IPS-15b (cell line): ENCODE data around the gene MRPS22.

Experiments used
- H3K27me3 ChIP-seq: one replicate; pipeline ENCODE4 v1.6.1; 2013; ENCODE audit warnings: low read length; ENCODE audit not compliant: control insufficient read depth, insufficient read depth
- H3K36me3 ChIP-seq: one replicate; pipeline ENCODE4 v1.6.1; 2013; ENCODE audit warnings: low read length; ENCODE audit not compliant: control insufficient read depth, insufficient read depth
- H3K4me1 ChIP-seq: one replicate; pipeline ENCODE4 v1.6.1; 2013; ENCODE audit warnings: mild to moderate bottlenecking, low read length; ENCODE audit not compliant: control insufficient read depth, insufficient read depth
- H3K4me3 ChIP-seq: one replicate; pipeline ENCODE4 v1.5.1; 2013; ENCODE audit warnings: low read depth, low read length
- H3K9ac ChIP-seq: one replicate; pipeline ENCODE4 v1.6.1; 2013; ENCODE audit warnings: low read depth, mild to moderate bottlenecking, low read length
- H3K9me3 ChIP-seq: one replicate; pipeline ENCODE4 v1.6.1; 2013; ENCODE audit warnings: mild to moderate bottlenecking, low read length; ENCODE audit not compliant: control insufficient read depth, insufficient read depth

MRPS22 gene

GRCh38 chr3:139313921-139314320, 29.9 kb upstream of the MRPS22 start:
- no peaks in the 10 kb centered on the region for H3K4me1 ChIP-seq
- H3K9ac ChIP-seq: no peak overlapping the region
- H3K9me3 ChIP-seq: no peaks in the 10 kb centered on the region
- H3K36me3 ChIP-seq: no peaks in the 10 kb centered on the region
- peaks cover 3% of the 10 kb centered on the region for H3K27me3 ChIP-seq
- no peak overlapping the region for H3K4me3 ChIP-seq

GRCh38 chr3:139317215-139317614, 26.6 kb upstream of the MRPS22 start:
- no peak overlapping the region for H3K9ac ChIP-seq
- H3K9me3 ChIP-seq: no peaks in the 10 kb centered on the region
- H3K27me3 ChIP-seq: peaks cover 3% of the 10 kb centered on the region
- H3K4me1 ChIP-seq: no peaks in the 10 kb centered on the region
- no peak overlapping the region for H3K4me3 ChIP-seq
- no peaks in the 10 kb centered on the region for H3K36me3 ChIP-seq

- Histone ChIP-seq H3K4me1 (no peaks in the 10 kb centered on the region), H3K9ac (no peak overlapping the region), H3K4me3 (no peak overlapping the region), H3K9me3 (no peaks in the 10 kb centered on the region), H3K27me3 (peaks cover 3% of the 10 kb centered on the region), H3K36me3 (no peaks in the 10 kb centered on the region)
Measured at GRCh38 chr3:139317660-139318430, 26.0 kb upstream of the MRPS22 start.

- H3K27me3 ChIP-seq: peaks cover 3% of the 10 kb centered on the region
- H3K9me3 ChIP-seq: no peaks in the 10 kb centered on the region
- H3K9ac ChIP-seq: no peak overlapping the region
- H3K36me3 ChIP-seq: no peaks in the 10 kb centered on the region
- no peak overlapping the region for H3K4me3 ChIP-seq
- no peaks in the 10 kb centered on the region for H3K4me1 ChIP-seq
Measured at GRCh38 chr3:139318431-139318816, 25.4 kb upstream of the MRPS22 start.

DNA sequence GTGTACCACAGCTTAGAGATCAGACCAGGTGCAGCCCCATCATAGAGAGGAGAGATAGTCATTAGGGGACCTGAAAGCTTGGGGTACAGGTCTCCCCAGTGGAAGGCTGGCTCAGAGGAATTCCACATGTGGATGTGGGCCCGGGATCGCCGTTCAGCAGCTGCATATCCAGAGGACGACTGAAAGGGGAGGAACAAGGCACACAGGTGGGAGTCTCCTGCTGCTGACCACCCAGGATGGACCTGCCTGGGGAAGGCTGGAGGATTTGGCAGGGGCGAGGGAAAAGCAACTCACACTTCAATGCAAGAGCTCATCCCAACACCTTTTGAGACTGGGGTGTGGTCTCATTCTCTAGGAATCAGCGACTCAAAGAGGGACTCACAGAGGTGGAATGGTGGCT, 25.0 kb upstream of the MRPS22 start:
- no peaks in the 10 kb centered on the region for H3K36me3 ChIP-seq

GRCh38 chr3:139319428-139320402, 24.1 kb upstream of the MRPS22 start:
- Histone ChIP-seq H3K36me3 (peaks cover 5% of the 10 kb centered on the region), H3K27me3 (peaks cover 5% of the 10 kb centered on the region), H3K9me3 (no peaks in the 10 kb centered on the region), H3K9ac (no peak overlapping the region), H3K4me1 (no peaks in the 10 kb centered on the region), H3K4me3 (no peak overlapping the region)

More for the DNA sequence above, 25.0 kb upstream of the MRPS22 start:
- Histone ChIP-seq H3K27me3 (peaks cover 3% of the 10 kb centered on the region), H3K9me3 (no peaks in the 10 kb centered on the region), H3K4me3 (no peak overlapping the region), H3K4me1 (no peaks in the 10 kb centered on the region), H3K9ac (no peak overlapping the region)

- no peaks in the 10 kb centered on the region for H3K4me1 ChIP-seq
- H3K27me3 ChIP-seq: peaks cover 2% of the 10 kb centered on the region
- H3K9ac ChIP-seq: no peak overlapping the region
- H3K36me3 ChIP-seq: peaks cover 5% of the 10 kb centered on the region
- H3K9me3 ChIP-seq: no peaks in the 10 kb centered on the region
- no peak overlapping the region for H3K4me3 ChIP-seq
Measured at GRCh38 chr3:139320551-139321309, 23.1 kb upstream of the MRPS22 start.

DNA sequence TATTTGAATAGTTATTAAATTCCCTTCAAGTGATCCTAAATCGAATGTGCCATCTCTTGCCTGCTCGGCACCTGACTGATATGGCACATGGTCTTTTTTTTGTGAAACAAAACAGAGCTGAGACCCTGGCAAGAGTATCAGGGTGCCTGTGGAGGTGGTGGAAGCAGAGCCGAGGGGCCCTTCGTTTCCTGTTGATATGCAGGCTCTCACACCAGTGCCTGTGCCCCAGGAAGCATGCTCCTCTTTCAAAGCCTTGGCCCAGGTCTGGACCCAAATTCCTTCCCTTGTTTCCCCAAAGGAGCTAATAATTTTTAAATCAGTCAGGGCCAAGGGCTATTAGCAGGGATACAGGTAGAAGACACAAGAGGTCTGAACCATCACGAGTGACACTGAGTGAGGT, 21.5 kb upstream of the MRPS22 start:
- Histone ChIP-seq H3K27me3 (peaks cover 2% of the 10 kb centered on the region), H3K4me3 (no peak overlapping the region), H3K36me3 (peaks cover 5% of the 10 kb centered on the region), H3K9ac (no peak overlapping the region), H3K9me3 (no peaks in the 10 kb centered on the region), H3K4me1 (no peaks in the 10 kb centered on the region)

DNA sequence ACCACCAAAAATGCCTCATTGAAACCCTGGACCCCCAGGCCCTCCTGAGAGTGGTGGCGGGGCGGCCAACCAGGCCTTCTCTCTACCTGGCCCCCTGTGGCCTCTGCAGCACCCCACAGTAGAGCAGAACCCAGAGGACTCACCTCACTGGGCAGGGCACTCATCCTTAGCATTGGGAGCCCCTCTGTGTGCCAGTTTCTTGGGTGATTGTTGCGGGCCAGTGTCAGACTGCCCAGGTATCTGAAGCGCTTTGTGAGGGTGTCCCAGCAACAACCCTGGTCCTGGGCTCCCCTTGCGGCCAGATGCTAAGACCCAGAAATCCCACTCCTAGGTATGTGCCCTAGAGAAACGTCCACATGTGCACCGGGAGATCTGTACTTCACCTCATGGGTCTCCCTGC, 20.7 kb upstream of the MRPS22 start:
- Histone ChIP-seq H3K9ac (no peak overlapping the region), H3K9me3 (no peaks in the 10 kb centered on the region), H3K27me3 (peaks cover 4% of the 10 kb centered on the region), H3K4me1 (no peaks in the 10 kb centered on the region), H3K4me3 (no peak overlapping the region), H3K36me3 (peaks cover 5% of the 10 kb centered on the region)

GRCh38 chr3:139324456-139324855, 19.4 kb upstream of the MRPS22 start:
- Histone ChIP-seq H3K9me3 (no peaks in the 10 kb centered on the region), H3K27me3 (peaks cover 14% of the 10 kb centered on the region), H3K9ac (no peak overlapping the region), H3K36me3 (peaks cover 5% of the 10 kb centered on the region), H3K4me1 (no peaks in the 10 kb centered on the region), H3K4me3 (no peak overlapping the region)

DNA sequence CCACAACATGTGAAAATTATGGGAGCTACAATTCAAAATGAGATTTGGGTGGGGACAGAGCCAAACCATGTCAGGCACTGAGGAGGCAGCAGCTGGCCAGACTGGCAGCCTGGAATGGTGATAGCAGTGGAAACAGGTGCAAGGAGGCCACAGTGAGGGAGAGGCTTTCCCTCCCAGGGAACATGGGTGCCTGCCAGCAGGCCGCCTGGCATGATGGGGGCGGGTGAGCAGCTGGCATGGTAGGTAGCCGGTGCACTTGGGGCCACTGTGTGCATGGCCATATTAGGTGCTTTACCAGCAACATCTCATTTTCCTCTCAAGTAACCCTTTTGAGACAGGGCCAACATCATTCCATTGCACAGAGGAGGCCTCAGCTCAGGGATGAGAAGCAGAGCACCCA, 18.3 kb upstream of the MRPS22 start:
- H3K9ac ChIP-seq: no peak overlapping the region
- no peaks in the 10 kb centered on the region for H3K9me3 ChIP-seq
- H3K27me3 ChIP-seq: peaks cover 24% of the 10 kb centered on the region
- no peak overlapping the region for H3K4me3 ChIP-seq
- H3K4me1 ChIP-seq: no peaks in the 10 kb centered on the region
- peaks cover 5% of the 10 kb centered on the region for H3K36me3 ChIP-seq
